H9 (cell line): ENCODE measurements around the gene SLC44A3. TPM values are rescaled to one million over a fixed set of nuclear protein-coding genes. Genes with fewer than 3 reads are reported as not detected.

ENCODE experiments used
- DNase-seq: peaks from one replicate; pipeline ENCODE4 v3.0.0-alpha.2; 2017
- H2AFZ ChIP-seq: one replicate; pipeline ENCODE4 v1.6.1; 2013; ENCODE audit warnings: mild to moderate bottlenecking, low read length, control low read depth, moderate library complexity
- H2AK5ac ChIP-seq: 2 replicates; pipeline ENCODE4 v1.6.1; 2013; ENCODE audit warnings: low read length, control low read depth, mixed read lengths; ENCODE audit not compliant: insufficient read length
- H2BK120ac ChIP-seq: one replicate; pipeline ENCODE4 v1.6.1; 2013; ENCODE audit warnings: low read depth, mild to moderate bottlenecking, low read length, control low read depth, inconsistent platforms; ENCODE audit not compliant: poor library complexity, severe bottlenecking
- H2BK12ac ChIP-seq: 2 replicates; pipeline ENCODE4 v1.6.1; 2013; ENCODE audit warnings: low read length, control low read depth, mixed read lengths, low read depth; ENCODE audit not compliant: insufficient read length
- H2BK15ac ChIP-seq: 2 replicates; pipeline ENCODE4 v1.6.1; 2013; ENCODE audit warnings: low read depth, low read length, control low read depth
- H2BK20ac ChIP-seq: one replicate; pipeline ENCODE4 v1.6.1; 2013; ENCODE audit warnings: low read depth, mild to moderate bottlenecking, low read length, control low read depth, inconsistent platforms; ENCODE audit not compliant: poor library complexity, severe bottlenecking
- H2BK5ac ChIP-seq: 2 replicates; pipeline ENCODE4 v1.6.1; 2013; ENCODE audit warnings: low read length, control low read depth, mixed read lengths; ENCODE audit not compliant: insufficient read length
- H3K14ac ChIP-seq: 2 replicates; pipeline ENCODE4 v1.6.1; 2013; ENCODE audit warnings: low read length, control low read depth; ENCODE audit not compliant: insufficient read depth
- H3K18ac ChIP-seq: 2 replicates; pipeline ENCODE4 v1.6.1; 2013; ENCODE audit warnings: low read depth, mild to moderate bottlenecking, mixed read lengths, low read length, control low read depth; ENCODE audit not compliant: insufficient read length
- H3K23ac ChIP-seq: 2 replicates; pipeline ENCODE4 v1.6.1; 2013; ENCODE audit warnings: low read length, control low read depth, mixed read lengths, low read depth; ENCODE audit not compliant: insufficient read length
- H3K23me2 ChIP-seq: 2 replicates; pipeline ENCODE4 v1.6.1; 2013; ENCODE audit warnings: low read depth, mild to moderate bottlenecking, mixed read lengths, low read length, control low read depth; ENCODE audit not compliant: insufficient read length, poor library complexity, severe bottlenecking
- H3K27ac ChIP-seq: 2 replicates; pipeline ENCODE4 v1.5.1; 2013; ENCODE audit warnings: low read length, control low read depth, mixed read lengths, low read depth; ENCODE audit not compliant: insufficient read length
- H3K27me3 ChIP-seq: 2 replicates; pipeline ENCODE4 v1.6.1; 2013; ENCODE audit warnings: low read length, control low read depth, inconsistent platforms; ENCODE audit not compliant: insufficient read depth
- H3K4ac ChIP-seq: 2 replicates; pipeline ENCODE4 v1.6.1; 2013; ENCODE audit warnings: low read depth, mild to moderate bottlenecking, control low read depth, inconsistent platforms, low read length, moderate library complexity
- H3K4me1 ChIP-seq: 2 replicates; pipeline ENCODE4 v1.6.1; 2013; ENCODE audit warnings: low read length, control low read depth, inconsistent platforms; ENCODE audit not compliant: insufficient read depth
- H3K4me2 ChIP-seq: 2 replicates; pipeline ENCODE4 v1.6.1; 2013; ENCODE audit warnings: low read length, control low read depth, mixed read lengths; ENCODE audit not compliant: insufficient read length, insufficient read depth
- H3K56ac ChIP-seq: 2 replicates; pipeline ENCODE4 v1.6.1; 2013; ENCODE audit warnings: low read depth, mild to moderate bottlenecking, mixed read lengths, low read length, control low read depth; ENCODE audit not compliant: insufficient read length
- H3K79me1 ChIP-seq: 2 replicates; pipeline ENCODE4 v1.6.1; 2013; ENCODE audit warnings: low read depth, mild to moderate bottlenecking, moderate library complexity, low read length, control low read depth, inconsistent platforms; ENCODE audit not compliant: insufficient read depth, poor library complexity, severe bottlenecking
- H3K79me2 ChIP-seq: 2 replicates; pipeline ENCODE4 v1.6.1; 2013; ENCODE audit warnings: low read length, control low read depth, inconsistent platforms; ENCODE audit not compliant: insufficient read depth
- H3K9ac ChIP-seq: 2 replicates; pipeline ENCODE4 v1.6.1; 2013; ENCODE audit warnings: low read length, control low read depth, mixed read lengths; ENCODE audit not compliant: insufficient read length; ENCODE audit errors: extremely low read depth
- H3K9me3 ChIP-seq: one replicate; pipeline ENCODE4 v1.6.1; 2013; ENCODE audit warnings: low read depth, low read length, inconsistent platforms; ENCODE audit not compliant: control insufficient read depth
- H3T11ph ChIP-seq: one replicate; pipeline ENCODE4 v1.6.1; 2013; ENCODE audit warnings: mild to moderate bottlenecking, low read length, control low read depth, inconsistent platforms
- H4K20me1 ChIP-seq: one replicate; pipeline ENCODE4 v1.6.1; 2013; ENCODE audit not compliant: control insufficient read depth, insufficient read length, insufficient read depth
- H4K5ac ChIP-seq: 2 replicates; pipeline ENCODE4 v1.6.1; 2013; ENCODE audit warnings: low read depth, mild to moderate bottlenecking, mixed read lengths, low read length, control low read depth; ENCODE audit not compliant: insufficient read length
- H4K8ac ChIP-seq: replicated peaks from 2 replicates; pipeline ENCODE4 v1.6.1; 2013; ENCODE audit warnings: low read length, control low read depth, mixed read lengths, low read depth; ENCODE audit not compliant: insufficient read length
- H4K91ac ChIP-seq: 2 replicates; pipeline ENCODE4 v1.6.1; 2013; ENCODE audit warnings: low read depth, mild to moderate bottlenecking, moderate library complexity, mixed read lengths, low read length, control low read depth; ENCODE audit not compliant: insufficient read length
- H3K27ac Mint-ChIP-seq, 3 experiments: 2 replicates in 2 of 3; 3 replicates in 1 of 3; pipeline ENCODE4 v1.8.0; 2020 to 2021; ENCODE audit warnings: mixed read lengths in 3 of 3, mild to moderate bottlenecking in 1 of 3, moderate library complexity in 1 of 3
- H3K27me3 Mint-ChIP-seq: 2 replicates; pipeline ENCODE4 v1.8.0; 2021; ENCODE audit warnings: low read depth, mild to moderate bottlenecking, moderate library complexity, mixed read lengths
- H3K36me3 Mint-ChIP-seq, 3 experiments: 2 replicates in 2 of 3; 3 replicates in 1 of 3; pipeline ENCODE4 v1.8.0; 2020 to 2021; ENCODE audit warnings: low read depth in 3 of 3, mixed read lengths in 3 of 3; ENCODE audit not compliant: insufficient read depth in 1 of 3
- H3K4me1 Mint-ChIP-seq, 2 experiments: 2 replicates each; pipeline ENCODE4 v1.8.0; 2020; ENCODE audit warnings: mixed read lengths in 2 of 2
- H3K4me3 Mint-ChIP-seq, 2 experiments: 2 replicates in 1 of 2; 3 replicates in 1 of 2; pipeline ENCODE4 v1.8.0; 2020 to 2021; ENCODE audit warnings: mild to moderate bottlenecking in 2 of 2, mixed read lengths in 2 of 2, moderate library complexity in 1 of 2
- H3K9me3 Mint-ChIP-seq, 2 experiments: 2 replicates in 1 of 2; 3 replicates in 1 of 2; pipeline ENCODE4 v1.8.0; 2020; ENCODE audit warnings: mild to moderate bottlenecking in 2 of 2, mixed read lengths in 2 of 2, moderate library complexity in 1 of 2
- WGBS: extraction: QIAGEN DNeasy Blood & Tissue Kit; methylation state at CpG from one replicate; pipeline ENCODE4 v1.1.7; 2013; ENCODE audit warnings: missing lambda C conversion rate, low lambda C conversion rate, mixed read lengths; ENCODE audit not compliant: insufficient read length; ENCODE audit errors: extremely low coverage; 5-methylcytosine and 5-hydroxymethylcytosine counted together
- total RNA-seq: library from RNA; stranded (reverse); gene quantifications from 2 replicates; pipeline ENCODE4 v1.2.1, GENCODE V29; 2021
- TF ChIP-seq, protein P1 (sequence below): fragments of 200-600 bp; sonication (generic); conservative IDR thresholded peaks from 3 replicates; pipeline ENCODE4 v1.8.0; 2021; ENCODE audit warnings: antibody characterized with exemption, mild to moderate bottlenecking

SLC44A3 gene
- total RNA-seq, 1 experiment from 2014 or later: 5.5 TPM

DNA sequence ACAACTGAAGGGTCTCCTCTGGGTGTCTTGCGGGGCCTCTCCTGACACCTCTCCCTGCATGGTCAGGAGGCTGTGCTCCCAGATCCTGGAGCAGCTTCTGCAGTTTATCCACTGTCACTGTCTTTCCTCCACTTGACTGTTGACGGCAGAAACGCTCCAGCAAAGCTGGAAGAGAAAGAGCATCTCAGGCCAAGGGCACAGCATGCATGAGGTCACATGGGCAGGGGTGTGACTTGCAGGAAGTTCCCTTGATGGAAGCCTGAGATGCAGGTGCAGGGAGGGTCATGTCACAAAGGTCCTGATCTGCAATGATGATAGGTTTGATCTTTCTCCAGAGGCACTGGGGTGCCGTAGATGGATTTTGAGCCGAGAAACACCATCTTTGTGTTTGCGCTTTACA, 23.3 kb downstream of the SLC44A3 start:
- H2BK20ac ChIP-seq: no peak overlapping the region
- H3K23me2 ChIP-seq: no peaks in the 10 kb centered on the region
- H4K8ac ChIP-seq: no peak overlapping the region
- no CpG with 5 or more reads among the region's 6 CpGs for WGBS
- H3K79me1 ChIP-seq: no peaks in the 10 kb centered on the region
- Mint-ChIP-seq H3K36me3 (peaks cover 0 to 3% (median 0%) of the 10 kb centered on the region in 3 experiments; a peak in 3 of 7 replicates), H3K9me3 (peaks cover 0 to 2% of the 10 kb centered on the region in 2 experiments; a peak in 2 of 5 replicates), H3K4me1 (no peaks in the 10 kb centered on the region), H3K27me3 (no peaks in the 10 kb centered on the region), H3K27ac (no peak overlapping the region), H3K4me3 (no peak overlapping the region)
- H3K9ac ChIP-seq: no peak overlapping the region
- H3K27ac ChIP-seq: no peak overlapping the region
- H3K4me2 ChIP-seq: no peak overlapping the region
- no peak overlapping the region for H4K91ac ChIP-seq
- no peak overlapping the region for H3K18ac ChIP-seq
- H2AFZ ChIP-seq: no peak overlapping the region
- no peak overlapping the region for H2AK5ac ChIP-seq
- H3K14ac ChIP-seq: no peak overlapping the region; the same call in 1 of the 2 replicates
- H3K27me3 ChIP-seq: no peaks in the 10 kb centered on the region
- no peak overlapping the region for H3K4ac ChIP-seq
- H2BK12ac ChIP-seq: no peak overlapping the region
- H3K56ac ChIP-seq: no peak overlapping the region
- H3K23ac ChIP-seq: no peak overlapping the region
- no peak overlapping the region for H3T11ph ChIP-seq
- DNase-seq: no peak
- no peak overlapping the region for H2BK5ac ChIP-seq
- H3K9me3 ChIP-seq: no peaks in the 10 kb centered on the region
- no peaks in the 10 kb centered on the region for H3K4me1 ChIP-seq
- no peak overlapping the region for H2BK15ac ChIP-seq
- TF ChIP-seq, protein P1, sequence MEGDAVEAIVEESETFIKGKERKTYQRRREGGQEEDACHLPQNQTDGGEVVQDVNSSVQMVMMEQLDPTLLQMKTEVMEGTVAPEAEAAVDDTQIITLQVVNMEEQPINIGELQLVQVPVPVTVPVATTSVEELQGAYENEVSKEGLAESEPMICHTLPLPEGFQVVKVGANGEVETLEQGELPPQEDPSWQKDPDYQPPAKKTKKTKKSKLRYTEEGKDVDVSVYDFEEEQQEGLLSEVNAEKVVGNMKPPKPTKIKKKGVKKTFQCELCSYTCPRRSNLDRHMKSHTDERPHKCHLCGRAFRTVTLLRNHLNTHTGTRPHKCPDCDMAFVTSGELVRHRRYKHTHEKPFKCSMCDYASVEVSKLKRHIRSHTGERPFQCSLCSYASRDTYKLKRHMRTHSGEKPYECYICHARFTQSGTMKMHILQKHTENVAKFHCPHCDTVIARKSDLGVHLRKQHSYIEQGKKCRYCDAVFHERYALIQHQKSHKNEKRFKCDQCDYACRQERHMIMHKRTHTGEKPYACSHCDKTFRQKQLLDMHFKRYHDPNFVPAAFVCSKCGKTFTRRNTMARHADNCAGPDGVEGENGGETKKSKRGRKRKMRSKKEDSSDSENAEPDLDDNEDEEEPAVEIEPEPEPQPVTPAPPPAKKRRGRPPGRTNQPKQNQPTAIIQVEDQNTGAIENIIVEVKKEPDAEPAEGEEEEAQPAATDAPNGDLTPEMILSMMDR: no peak
- no peak overlapping the region for H4K5ac ChIP-seq
- no peaks in the 10 kb centered on the region for H4K20me1 ChIP-seq
- no peak overlapping the region for H2BK120ac ChIP-seq
- H3K79me2 ChIP-seq: no peaks in the 10 kb centered on the region
